Islet of Langerhans (tissue), 1 donor: ENCODE results near the gene PSMC3IP.
"Not testable (repeated sequence)": the region's sequence is repeated elsewhere in the genome, so short reads cannot be mapped to it uniquely, and the experiment has no call there.

Experiments used
- FAIRE-seq: peaks from one replicate; lab custom pipeline; 2011; peaks lifted over from hg19 to GRCh38; lab: Jason Lieb, UNC

PSMC3IP gene

DNA sequence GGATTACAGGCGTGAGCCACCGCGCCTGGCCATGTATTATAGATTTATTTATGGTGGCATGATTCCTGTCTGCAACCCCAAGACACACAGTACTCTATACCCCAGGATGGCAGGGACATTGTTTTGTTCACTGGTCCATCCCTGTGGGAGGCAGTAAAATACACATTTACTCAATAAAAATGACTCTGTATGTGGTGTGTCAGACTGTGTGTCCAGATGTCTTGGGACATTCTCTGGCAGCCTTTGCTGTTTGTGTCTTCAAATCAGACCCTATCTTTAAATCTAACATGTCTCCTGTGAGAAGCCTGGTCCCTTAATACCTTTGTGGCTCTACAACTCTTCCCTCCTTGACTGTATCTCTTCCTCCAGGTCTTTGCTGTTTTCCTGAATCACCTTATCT lies 17.3 kb downstream of the PSMC3IP start:
- FAIRE-seq: no peak

DNA sequence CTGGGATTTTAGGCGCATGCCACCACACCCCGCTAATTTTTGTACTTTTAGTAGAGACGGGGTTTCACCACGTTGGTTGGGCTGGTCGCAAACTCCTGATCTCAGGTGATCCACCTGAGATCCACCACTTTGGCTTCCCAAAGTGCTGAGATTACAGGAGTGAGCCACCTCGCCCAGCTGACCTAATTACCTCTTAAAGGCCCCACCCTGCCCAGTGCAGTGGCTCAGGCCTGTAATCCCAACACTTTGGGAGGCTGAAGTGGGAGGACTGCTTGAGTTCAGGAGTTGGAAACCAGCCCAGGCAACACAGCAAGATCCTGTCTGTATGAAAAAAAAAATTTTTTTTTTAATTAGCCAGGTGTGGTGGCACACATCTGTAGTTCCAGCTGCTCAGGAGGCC lies 18.5 kb downstream of the PSMC3IP start:
- FAIRE-seq: no peak

DNA sequence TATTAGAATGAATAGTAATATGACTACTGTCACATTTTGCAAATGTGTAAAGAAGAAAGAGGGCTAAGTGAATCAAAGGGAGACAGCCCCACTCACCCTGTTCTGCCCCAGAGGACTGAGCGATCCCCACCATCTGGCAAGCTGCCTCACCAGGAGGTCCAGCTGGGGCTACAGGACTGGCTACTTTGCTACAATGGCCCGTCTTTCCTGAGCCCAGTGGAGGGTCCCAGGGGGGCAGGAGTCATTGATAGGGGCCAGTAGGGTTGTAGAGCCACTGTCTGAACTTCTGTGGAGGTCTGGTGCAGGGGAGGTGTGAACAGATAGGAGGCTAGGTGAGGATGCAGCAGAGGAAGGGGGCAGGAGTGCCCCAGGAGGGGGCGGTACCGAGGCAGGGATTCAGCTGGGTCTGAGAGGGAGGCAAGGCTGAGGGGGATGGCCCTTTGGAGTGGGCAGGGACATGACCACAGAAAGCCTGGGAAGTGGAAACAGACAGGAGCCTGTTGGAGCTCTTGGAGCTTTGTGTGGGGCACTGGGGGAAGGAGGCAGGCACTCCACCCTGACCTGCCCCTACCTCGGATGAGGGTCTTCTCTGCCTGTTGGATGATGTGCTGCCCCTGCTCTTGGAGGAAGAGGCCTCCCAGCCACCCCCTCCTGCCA lies 21.4 kb downstream of the PSMC3IP start:
- FAIRE-seq: not testable (repeated sequence)

DNA sequence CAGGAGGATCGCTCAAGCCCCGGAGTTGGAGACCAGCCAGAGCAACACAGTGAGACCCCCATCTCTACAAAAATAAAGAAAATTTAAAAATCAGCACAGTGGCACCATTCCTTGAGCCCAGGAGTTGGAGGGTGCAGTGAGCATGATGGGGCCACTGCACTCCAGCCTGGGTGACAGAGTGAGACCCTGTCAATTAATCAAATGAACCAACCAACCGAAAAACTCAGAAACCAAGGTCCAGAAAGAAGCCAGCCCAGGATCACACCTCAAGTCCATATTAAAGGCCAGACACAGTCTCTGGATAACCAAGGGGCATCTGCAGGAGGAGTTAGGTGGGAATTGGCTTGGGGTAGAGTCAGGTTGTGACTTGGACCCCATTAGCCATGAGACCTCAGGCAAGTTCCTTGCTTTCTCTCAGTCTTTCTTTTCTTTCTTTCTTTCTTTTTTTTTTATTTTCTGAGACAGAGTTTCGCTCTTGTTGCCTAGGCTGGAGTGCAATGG lies 22.4 kb downstream of the PSMC3IP start:
- no peak for FAIRE-seq

DNA sequence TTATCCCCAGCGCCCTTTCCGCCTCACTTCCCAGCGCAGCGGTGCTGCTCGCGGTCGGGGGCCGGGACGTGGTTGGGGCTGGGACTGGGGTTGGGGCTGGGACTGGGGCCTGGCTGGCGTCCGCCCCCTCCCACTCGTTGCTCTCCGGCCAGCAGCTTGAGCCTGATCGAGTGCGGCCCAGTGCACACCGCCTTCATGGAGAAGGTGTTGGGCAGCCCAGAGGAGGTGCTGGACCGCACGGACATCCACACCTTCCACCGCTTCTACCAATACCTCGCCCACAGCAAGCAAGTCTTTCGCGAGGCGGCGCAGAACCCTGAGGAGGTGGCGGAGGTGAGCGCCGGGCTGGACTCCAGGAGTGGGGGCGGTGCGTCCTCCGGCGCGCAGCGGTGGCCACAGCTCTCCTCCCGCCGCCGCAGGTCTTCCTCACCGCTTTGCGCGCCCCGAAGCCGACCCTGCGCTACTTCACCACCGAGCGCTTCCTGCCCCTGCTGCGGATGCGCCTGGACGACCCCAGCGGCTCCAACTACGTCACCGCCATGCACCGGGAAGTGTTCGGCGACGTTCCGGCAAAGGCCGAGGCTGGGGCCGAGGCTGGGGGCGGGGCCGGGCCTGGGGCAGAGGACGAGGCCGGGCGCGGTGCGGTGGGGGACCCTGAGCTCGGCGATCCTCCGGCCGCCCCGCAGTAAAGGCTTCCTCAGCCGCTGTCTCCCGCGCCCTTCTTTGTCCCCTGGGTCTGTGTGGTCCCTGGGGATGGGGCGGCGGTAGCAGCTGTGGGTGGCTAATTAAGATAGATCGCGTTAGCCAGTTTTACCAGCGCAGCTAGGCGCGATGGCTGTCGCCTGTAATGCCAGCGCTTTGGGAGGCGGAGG lies 23.0 kb downstream of the PSMC3IP start:
- no peak for FAIRE-seq

- FAIRE-seq: no peak
Measured at GRCh38 chr17:42553866-42554249, 23.7 kb downstream of the PSMC3IP start.

DNA sequence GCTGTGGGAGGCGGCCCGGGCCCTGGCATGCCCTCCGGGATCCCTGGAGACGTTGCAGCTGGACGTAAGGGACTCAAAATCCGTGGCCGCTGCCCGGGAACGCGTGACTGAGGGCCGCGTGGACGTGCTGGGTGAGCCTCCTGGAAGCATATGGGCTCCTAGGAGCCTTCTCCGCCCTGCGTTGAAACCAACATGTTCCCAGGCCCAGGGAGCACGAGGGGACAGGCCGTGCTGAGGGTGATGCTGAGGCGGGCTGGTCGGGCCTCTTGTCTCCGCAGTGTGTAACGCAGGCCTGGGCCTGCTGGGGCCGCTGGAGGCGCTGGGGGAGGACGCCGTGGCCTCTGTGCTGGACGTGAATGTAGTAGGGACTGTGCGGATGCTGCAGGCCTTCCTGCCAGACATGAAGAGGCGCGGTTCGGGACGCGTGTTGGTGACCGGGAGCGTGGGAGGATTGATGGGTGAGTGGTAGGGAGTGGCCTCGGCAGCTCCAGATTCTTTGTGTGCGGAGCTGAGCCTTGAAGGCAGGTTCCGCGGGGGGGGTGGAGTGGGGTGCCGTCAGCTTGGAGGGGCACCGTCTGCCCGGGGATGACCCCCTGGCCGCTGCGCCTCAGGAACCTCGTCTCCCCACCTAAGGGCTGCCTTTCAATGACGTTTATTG lies 24.2 kb downstream of the PSMC3IP start:
- FAIRE-seq: no peak

DNA sequence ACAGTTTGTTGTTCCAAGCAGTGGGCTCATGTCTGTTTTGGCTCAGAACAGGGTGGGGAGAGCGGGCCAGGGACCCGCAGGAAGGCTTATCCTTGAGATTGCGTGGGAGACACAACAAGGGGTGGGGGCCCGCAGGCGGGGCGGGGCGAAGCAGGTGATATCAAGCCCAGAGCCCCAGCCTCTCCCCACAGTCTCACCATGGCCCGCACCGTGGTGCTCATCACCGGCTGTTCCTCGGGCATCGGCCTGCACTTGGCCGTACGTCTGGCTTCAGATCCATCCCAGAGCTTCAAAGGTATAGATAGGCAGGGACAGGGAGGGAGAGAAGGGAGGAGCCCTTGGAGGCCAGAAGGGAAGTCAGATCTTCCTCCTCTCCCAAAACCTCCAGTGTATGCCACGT lies 24.8 kb downstream of the PSMC3IP start, which contains the start of gene HSD17B1:
Gene HSD17B1, plus strand, starts transcription at position 188 of the 400 bp plus-strand sequence. Its CDS starts 11 bp downstream, at position 199.
- FAIRE-seq: not testable (repeated sequence)

DNA sequence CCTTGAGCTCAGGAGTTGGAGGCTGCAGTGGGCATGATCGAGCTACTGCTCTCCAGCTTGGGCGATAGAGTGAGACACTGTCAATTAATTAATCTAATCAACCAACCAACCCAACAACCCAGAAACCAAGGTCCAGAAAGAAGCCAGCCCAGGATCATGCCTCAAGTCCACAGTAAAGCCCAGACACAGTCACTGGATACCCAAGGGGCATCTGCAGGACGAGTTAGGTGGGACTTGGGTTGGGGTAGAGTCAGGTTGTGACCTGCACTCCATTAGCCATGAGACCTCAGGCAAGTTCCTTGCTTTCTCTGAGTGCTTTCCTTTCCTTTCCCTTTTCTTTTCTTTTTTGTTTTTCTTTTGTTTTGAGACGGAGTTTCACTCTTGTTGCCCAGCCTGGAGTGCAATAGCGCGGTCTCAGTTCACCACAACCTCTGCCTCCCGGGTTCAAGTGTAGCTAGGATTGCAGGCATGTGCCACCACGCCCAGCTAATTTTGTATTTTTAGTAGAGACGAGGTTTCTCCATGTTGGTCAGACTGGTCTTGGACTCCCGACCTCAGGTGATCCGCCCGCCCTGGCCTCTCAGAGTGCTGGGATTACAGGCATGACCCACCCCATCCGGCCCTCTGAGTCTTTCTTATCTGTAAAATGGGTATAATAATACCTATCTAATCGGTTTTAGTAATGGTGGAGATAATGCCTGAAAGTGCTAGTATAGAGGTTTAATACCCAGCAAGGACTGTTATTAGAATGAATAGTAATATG lies 28.4 kb downstream of the PSMC3IP start:
- no peak for FAIRE-seq

- no peak for FAIRE-seq
Measured at GRCh38 chr17:42548070-42548837, 29.3 kb downstream of the PSMC3IP start.

GRCh38 chr17:42547698-42548069 lies 29.8 kb downstream of the PSMC3IP start:
- no peak for FAIRE-seq

DNA sequence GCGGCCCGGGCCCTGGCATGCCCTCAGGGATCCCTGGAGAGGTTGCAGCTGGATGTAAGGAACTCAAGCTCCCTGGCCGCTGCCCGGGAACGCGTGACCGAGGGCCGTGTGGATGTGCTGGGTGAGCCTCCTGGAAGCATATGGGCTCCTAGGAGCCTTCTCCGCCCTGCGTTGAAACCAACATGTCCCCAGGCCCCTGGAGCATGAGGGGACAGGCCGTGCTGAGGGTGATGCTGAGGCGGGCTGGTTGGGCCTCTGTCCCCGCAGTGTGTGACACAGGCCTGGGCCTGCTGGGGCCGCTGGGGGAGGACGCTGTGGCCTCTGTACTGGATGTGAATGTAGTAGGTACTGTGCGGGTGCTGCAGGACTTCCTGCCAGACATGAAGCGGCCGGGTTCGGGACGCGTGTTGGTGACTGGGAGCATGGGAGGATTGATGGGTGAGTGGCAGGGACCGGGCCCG lies 30.5 kb downstream of the PSMC3IP start:
- FAIRE-seq: no peak

DNA sequence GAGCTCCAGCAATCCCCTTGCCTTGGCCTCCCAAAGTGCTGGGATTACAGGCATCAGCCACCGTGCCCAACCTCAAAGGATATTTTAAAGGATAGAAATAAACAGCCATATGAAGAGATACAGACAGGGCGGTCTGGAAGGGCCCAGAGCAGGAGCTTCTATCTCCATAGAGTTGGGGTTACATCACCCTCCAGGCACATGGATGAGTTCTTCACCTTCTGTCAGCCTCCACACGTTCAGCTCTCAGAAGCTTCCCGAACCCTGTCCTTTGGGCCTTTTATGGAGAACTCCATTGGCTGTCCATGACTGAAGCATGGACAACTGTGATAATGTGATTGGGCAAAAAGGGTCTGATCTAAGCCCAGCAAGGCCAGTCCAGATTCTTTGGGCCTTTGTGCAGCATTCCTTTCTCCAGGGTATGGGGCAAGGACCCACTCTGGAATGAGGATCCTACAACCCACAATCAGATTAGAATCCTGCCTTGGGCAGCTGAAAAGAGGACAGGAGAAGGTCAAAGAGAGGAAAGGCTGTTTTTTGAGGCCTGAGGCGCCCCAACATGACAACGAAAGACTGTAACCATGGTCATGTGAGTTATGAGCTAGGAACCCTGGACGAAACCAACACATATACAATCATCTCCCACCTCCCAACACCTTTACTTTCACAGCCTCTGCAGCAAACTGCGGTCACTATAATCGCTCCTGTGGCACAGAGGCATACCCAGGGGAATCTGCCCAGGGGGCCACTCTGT lies 31.6 kb downstream of the PSMC3IP start:
- not testable (repeated sequence) for FAIRE-seq

DNA sequence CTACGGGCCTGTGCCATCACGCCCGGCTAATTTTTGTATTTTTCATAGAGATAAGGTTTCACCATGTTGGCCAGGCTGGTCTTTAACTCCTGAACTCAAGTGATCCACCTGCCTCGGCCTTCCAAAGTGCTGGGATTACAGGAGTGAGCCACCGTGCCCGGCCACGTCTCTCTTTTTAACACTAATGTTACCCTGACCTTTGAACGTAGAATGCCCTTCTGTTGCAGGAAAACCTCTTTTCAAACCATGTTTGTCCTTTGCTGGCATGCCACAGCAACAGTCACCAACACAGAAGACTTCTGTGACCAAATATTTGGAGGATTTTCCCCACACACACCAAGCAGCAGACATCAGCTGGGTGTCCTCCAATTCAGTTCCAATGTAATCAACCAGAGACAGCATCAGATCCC lies 32.6 kb downstream of the PSMC3IP start:
- no peak for FAIRE-seq

- FAIRE-seq: no peak
Measured at GRCh38 chr17:42543190-42544079, 34.1 kb downstream of the PSMC3IP start.

GRCh38 chr17:42541041-42541833 lies 36.3 kb downstream of the PSMC3IP start:
- FAIRE-seq: no peak

- FAIRE-seq: not testable (repeated sequence)
Measured at GRCh38 chr17:42540558-42540957, 37.0 kb downstream of the PSMC3IP start.

DNA sequence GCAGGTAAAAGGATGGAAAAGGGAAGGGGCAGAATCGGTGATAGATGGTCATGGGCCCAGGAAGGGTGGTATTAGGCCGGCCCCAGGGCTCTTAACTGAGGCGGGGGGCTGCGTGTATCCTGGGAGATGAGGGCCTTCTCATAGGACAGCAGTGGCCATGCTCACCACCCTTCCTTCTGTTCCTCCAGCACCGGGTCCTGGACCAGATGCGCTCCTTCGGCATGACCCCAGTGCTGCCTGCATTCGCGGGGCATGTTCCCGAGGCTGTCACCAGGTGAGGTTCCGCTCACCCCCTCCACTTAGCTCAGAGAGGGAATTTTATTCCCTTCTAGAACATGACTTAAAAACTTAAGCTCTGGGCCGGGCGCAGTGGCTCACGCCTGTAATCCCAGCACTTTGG lies 39.0 kb downstream of the PSMC3IP start:
- no peak for FAIRE-seq
